GM12874 (cell line): ENCODE results near the gene PTPN4.

Experiments
- TF ChIP-seq, protein P1 (sequence below): IDR thresholded peaks from 2 replicates; pipeline ENCODE4 v1.5.1; 2011; ENCODE audit warnings: low read depth, mild to moderate bottlenecking, control low read depth, low read length, moderate library complexity; ENCODE audit not compliant: insufficient read depth

PTPN4 gene

DNA sequence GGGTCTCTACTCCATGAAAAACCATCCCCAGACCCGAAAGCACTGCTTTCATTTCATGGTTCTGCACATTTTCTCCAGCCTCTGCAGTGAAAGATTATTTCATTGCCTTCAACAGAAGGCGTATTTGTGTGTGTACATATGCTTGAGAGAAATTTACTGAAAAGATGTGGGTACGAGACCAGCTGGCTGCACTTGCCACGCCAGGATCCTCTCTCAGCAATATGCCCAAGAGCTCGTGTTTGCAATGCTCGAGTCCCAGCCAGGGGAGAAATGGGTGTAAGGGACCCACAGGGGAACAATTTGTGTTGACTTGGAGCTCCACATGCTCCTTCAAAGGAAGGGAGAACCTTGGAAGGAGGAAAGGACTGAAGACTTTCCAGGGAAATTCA is 43.4 kb upstream of the PTPN4 start:
- TF ChIP-seq, protein P1, sequence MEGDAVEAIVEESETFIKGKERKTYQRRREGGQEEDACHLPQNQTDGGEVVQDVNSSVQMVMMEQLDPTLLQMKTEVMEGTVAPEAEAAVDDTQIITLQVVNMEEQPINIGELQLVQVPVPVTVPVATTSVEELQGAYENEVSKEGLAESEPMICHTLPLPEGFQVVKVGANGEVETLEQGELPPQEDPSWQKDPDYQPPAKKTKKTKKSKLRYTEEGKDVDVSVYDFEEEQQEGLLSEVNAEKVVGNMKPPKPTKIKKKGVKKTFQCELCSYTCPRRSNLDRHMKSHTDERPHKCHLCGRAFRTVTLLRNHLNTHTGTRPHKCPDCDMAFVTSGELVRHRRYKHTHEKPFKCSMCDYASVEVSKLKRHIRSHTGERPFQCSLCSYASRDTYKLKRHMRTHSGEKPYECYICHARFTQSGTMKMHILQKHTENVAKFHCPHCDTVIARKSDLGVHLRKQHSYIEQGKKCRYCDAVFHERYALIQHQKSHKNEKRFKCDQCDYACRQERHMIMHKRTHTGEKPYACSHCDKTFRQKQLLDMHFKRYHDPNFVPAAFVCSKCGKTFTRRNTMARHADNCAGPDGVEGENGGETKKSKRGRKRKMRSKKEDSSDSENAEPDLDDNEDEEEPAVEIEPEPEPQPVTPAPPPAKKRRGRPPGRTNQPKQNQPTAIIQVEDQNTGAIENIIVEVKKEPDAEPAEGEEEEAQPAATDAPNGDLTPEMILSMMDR, result no peak

DNA sequence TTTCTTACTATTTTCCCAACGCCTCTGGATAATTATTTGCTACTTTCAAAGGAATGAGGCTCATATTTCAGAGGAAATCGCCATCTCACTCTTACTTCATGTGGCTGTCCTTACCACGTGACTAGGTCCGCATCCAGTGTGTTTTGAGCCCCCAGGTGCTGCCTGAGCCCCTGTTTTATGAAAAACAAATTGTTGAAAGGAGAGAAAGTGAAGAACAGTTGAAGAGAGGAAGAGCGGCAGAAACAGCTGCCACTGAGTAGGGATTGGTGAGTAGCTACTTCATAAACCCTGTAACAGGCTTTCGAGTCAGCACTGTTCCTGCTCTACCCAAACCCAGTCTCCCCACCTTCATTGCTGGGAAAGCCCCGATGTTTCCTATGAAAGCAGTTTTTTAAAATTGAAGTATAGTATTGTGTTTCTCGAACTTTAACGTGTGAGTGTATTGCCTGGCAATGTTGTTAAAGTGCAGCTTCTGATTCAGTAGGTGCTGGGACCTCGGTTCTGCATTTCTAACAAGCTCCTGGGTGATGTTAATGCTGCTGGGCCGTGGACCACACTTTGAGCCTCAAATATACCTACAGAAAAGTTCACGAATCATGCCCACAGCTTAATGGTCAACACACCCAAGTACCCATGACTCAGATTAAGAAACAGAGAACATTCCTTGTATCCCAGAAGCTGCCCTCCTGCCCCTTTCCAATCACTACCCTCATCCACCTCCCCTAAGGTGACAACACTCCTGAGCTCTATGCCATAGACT is 41.0 kb upstream of the PTPN4 start:
- TF ChIP-seq, protein P1, result no peak

DNA sequence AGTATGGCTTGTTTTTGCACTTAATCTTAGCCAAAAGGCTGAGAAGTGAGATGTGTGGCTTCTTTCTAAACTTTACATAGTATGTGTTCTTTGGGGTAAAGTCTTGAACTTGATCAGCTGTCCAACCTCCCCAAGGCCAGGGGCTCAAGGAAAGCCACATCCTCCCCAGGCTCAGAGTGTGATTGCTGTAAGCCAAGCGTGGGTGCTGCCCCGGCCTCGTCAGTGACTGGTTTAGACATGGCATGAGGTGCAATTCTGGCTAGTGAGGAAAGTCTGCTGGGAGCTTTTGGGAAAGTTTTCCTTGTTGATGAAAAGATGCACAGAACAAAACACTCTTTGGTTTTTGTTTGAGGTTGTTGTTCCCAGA is 40.5 kb upstream of the PTPN4 start:
- TF ChIP-seq, protein P1, result no peak

DNA sequence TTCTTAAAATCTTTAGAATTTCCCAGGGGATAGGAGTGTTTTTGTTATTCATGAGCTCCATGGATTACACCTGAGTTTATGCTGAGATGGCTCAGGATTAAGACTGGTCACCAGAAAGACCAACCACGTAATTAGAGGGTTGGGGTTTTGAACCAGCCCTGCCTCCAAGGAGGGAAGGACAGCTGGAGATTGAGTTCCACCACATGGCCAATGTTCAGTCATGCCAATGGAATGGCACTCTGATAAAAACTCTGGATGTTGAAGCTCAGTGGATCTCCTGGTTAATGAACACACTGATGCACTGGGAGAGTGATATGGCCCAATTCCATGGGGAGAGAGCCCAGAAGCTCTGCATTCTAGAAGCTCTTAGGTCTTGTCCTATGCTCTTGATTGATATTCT is 38.7 kb upstream of the PTPN4 start:
- TF ChIP-seq, protein P1, result no peak

DNA sequence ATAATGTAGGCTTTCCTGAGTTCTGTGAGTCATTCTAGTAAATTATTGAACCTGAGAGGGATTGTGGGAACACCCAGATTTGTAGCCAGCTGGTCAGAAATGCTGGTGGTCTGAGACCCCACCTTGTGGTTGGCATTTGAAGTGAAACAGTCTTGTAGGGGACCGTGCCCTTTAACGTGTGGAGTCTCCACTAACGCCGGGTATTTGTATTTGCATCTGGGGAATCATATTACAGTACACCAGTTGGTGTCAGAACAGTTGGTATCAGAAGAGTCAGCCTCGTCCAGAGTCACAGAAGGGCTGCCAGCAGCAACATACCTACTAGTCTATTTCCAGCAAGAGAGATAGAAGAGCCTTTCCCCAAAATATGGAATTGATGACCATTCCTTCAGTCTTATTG is 38.3 kb upstream of the PTPN4 start:
- TF ChIP-seq, protein P1, result no peak

DNA sequence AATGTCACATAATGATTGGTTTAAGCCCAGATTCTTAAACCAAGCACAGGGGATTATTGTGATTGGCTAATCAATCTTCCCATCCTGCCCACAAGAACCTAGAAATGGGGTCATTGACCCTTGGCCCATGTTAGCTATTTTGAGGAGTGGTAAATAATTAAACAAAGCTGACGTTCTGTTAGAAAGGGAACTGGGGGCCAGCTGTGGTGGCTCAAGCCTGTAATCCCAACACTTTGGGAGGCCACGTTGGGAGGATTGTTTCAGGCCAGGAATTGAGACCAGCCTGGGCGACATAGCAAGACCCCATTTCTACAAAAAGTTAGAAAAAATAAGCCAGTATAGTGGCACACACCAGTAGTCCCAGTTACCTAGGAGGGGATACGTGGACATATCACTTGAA is 37.8 kb upstream of the PTPN4 start:
- TF ChIP-seq, protein P1, result no peak

DNA sequence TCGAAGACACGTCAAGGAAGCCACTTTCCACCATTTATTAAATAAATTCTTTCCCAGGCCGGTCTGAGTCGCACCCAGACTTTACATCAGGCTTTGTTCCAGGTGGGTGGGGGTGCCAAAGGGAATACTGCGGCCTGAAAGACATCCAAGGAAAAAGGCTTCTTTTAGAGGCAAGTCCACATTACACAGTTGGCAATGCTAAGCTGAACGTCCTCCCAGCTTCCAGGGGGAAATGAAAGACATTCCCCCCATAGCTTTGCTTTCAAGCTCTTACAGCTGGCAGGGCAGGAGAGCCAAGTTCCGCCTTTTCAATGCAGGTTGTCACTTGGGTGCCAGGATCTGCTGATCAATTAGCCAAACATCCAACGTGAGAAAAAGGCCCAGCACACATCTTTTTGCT is 36.5 kb upstream of the PTPN4 start:
- TF ChIP-seq, protein P1, result no peak
